Ascending aorta (tissue), 2 donors: ENCODE measurements around the gene ZNF678. TPM values are rescaled to one million over a fixed set of nuclear protein-coding genes. Genes with fewer than 3 reads are reported as not detected.

ENCODE experiments used
- DNase-seq, 2 donors: peaks; one replicate each; pipeline ENCODE4 v3.0.0-alpha.2; 2019; ENCODE audit warnings: low spot score in 2 of 2
- H3K27ac ChIP-seq, 2 donors: fragments of 200-600 bp; sonication (generic); one replicate each; pipeline ENCODE4 v1.5.1; 2016 to 2017; ENCODE audit warnings: mild to moderate bottlenecking in 1 of 2
- H3K27me3 ChIP-seq: fragments of 200-600 bp; sonication (generic); one replicate; pipeline ENCODE4 v1.5.1; 2017
- H3K36me3 ChIP-seq, 2 donors: fragments of 200-600 bp; sonication (generic); one replicate each; pipeline ENCODE4 v1.5.1; 2016
- H3K4me1 ChIP-seq, 2 donors: fragments of 200-600 bp; sonication (generic); one replicate each; pipeline ENCODE4 v1.5.1; 2016 to 2017; ENCODE audit warnings: mild to moderate bottlenecking in 1 of 2
- H3K4me3 ChIP-seq, 2 donors: fragments of 200-600 bp; sonication (generic); one replicate each; pipeline ENCODE4 v1.5.1; 2016 to 2017; ENCODE audit warnings: mild to moderate bottlenecking in 1 of 2
- H3K9me3 ChIP-seq, 2 donors: fragments of 200-600 bp; sonication (generic); one replicate each; pipeline ENCODE4 v1.5.1; 2016
- intact Hi-C: fragments of 100-400 bp; cut with DNase I; formaldehyde crosslinking; loops from one replicate; pipeline ENCODE4 v1.15.1; 2023
- total RNA-seq: library from RNA; depleted of rRNA; stranded (reverse); fragments of >200 nt; gene quantifications from one replicate; pipeline ENCODE4 v1.1.0, GENCODE V29; 2016
- TF ChIP-seq, protein P1 (sequence below), 3 experiments: fragments of 200-600 bp in 2 of 3; fragments of 450-650 bp in 1 of 3; sonication (generic) in 2 of 3; IDR thresholded peaks; one replicate each; pipeline ENCODE4 v1.5.1; 2016 to 2019; ENCODE audit warnings: antibody characterized with exemption in 3 of 3, mild to moderate bottlenecking in 1 of 3, moderate library complexity in 1 of 3

The ZNF678 gene
- total RNA-seq, 1 donor from 2014 or later: 0.75 TPM

- Histone ChIP-seq H3K9me3 (peaks cover under 1 to 4% of the 10 kb centered on the region in 2 donors), H3K27me3 (no peaks in the 10 kb centered on the region), H3K4me3 (no peak overlapping the region), H3K4me1 (peaks cover 0 to 3% of the 10 kb centered on the region in 2 donors), H3K36me3 (peaks cover 0 to 3% of the 10 kb centered on the region in 2 donors), H3K27ac (no peak overlapping the region)
- intact Hi-C loops: loop anchor here (5.0 kb wide), 1 partner anchor 1319 kb away; the partner anchor contains the start of gene PARP1
- TF ChIP-seq, protein P1, sequence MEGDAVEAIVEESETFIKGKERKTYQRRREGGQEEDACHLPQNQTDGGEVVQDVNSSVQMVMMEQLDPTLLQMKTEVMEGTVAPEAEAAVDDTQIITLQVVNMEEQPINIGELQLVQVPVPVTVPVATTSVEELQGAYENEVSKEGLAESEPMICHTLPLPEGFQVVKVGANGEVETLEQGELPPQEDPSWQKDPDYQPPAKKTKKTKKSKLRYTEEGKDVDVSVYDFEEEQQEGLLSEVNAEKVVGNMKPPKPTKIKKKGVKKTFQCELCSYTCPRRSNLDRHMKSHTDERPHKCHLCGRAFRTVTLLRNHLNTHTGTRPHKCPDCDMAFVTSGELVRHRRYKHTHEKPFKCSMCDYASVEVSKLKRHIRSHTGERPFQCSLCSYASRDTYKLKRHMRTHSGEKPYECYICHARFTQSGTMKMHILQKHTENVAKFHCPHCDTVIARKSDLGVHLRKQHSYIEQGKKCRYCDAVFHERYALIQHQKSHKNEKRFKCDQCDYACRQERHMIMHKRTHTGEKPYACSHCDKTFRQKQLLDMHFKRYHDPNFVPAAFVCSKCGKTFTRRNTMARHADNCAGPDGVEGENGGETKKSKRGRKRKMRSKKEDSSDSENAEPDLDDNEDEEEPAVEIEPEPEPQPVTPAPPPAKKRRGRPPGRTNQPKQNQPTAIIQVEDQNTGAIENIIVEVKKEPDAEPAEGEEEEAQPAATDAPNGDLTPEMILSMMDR (IDR thresholded peaks at IDR 0.05): no peak
- no peak for DNase-seq
Observed at GRCh38 chr1:227726318-227726717, 163.0 kb downstream of the ZNF678 start.

Other genes starting within 250 kb of the ZNF678 start
- 56.9 TPM for gene CDC42BPA, start 245.1 kb upstream of the ZNF678 start, total RNA-seq
- gene JMJD4, start 171.7 kb downstream of the ZNF678 start, total RNA-seq: 10.6 TPM
- 54.0 TPM for gene SNAP47, start 171.9 kb downstream of the ZNF678 start, total RNA-seq